Smooth muscle cell of the coronary artery (primary cell): ENCODE data around the gene KISS1R. TPM values are rescaled to one million over a fixed set of nuclear protein-coding genes. Genes with fewer than 3 reads are reported as not detected.

Source experiments
- total RNA-seq: library from RNA; depleted of rRNA; stranded (reverse); fragments of >200 nt; gene quantifications from 2 replicates; pipeline ENCODE4 v1.2.3, GENCODE V29; 2014; ENCODE audit warnings: low replicate concordance

The KISS1R gene
- not detected in 2 replicates for total RNA-seq

GRCh38 chr19:917323-918151, at the start of gene KISS1R:
Gene KISS1R, plus strand, starts transcription at chr19:917333. Its CDS starts 170 bp downstream, at chr19:917503.

DNA sequence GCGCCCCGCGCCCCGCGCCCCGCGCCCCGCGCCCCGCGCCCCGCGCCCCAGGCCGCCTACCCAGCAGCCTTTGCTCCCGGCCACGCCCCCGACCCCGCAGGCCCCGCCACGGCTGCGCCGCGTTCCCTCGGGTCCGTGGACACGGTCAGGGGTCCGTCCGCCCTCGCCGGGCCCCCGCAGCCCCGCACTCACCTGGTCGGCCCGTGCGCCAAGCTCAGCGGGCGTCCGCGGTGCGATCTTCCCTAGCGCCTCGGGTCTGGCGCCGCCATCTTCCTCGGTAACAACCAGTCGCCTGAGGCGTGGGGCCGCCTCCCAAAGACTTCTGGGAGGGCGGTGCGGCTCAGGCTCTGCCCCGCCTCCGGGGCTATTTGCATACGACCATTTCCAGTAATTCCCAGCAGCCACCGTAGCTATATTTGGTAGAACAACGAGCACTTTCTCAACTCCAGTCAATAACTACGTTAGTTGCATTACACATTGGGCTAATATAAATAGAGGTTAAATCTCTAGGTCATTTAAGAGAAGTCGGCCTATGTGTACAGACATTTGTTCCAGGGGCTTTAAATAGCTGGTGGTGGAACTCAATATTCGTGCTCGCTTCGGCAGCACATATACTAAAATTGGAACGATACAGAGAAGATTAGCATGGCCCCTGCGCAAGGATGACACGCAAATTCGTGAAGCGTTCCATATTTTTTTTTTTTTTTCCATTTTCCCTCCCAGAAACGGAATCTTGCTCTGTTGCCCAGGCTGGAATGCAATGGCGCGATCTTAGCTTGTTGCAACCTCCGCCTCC, 24.0 kb upstream of the KISS1R start, which contains the start of the genes MED16 and RNU6-9:
MED16 (minus strand) TSS at position 294 of the 796 bp plus-strand sequence. CDS start 2,056 bp downstream, outside the sequence.
RNU6-9 (plus strand) TSS at position 591 of the 796 bp plus-strand sequence.

GRCh38 chr19:913080-913748, 3.9 kb upstream of the KISS1R start, which contains the start of gene R3HDM4:
Gene R3HDM4, minus strand, starts transcription at chr19:913219. Its CDS starts 62 bp downstream, at chr19:913157.

DNA sequence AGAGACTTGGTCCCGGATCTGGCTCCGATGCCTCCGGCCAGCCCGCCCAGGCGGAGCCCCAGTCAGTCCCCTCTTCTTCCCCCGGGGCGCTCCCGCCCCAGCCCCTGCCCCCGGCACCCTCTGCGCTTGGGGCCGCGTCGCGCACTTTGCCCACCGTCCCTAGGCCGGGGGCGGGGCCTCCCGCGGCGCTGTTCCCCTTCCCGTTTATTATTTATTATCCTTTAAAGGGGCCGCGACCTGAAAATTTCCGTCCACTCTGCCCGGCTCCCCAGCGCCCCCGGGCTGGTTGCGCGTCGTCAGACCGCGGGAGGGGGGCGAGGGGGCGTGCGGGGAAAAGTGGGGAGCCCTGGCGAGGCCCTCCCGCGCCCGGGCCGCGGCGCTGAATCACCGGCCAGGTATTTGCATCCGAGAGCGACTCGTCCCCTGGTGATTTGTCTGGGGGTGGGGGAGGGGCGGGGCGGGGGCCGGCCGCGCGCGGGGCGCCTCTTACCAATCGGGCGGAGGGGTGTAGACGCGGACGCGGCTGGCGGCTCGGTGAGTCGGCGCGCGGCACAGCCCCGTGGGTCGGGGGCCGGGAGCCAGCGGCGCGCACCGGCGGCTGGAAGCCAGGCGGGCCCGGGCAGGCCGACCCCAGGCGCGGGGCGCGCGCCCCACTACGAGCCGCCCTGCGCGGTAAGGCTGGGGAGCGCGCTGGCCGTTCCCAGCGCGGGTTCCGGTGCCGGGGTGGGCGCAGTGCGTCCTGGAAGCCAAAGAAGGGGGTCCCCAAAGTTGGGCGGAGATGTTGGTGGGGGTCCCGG, 8.6 kb downstream of the KISS1R start, which contains the start of gene ARID3A:
ARID3A (plus strand) TSS at position 510 of the 797 bp plus-strand sequence. CDS start 3,494 bp downstream, outside the sequence.

Other genes with a start within 250 kb of the KISS1R start
- gene FSTL3, start 240.9 kb upstream of the KISS1R start, total RNA-seq, result 22.8 and 81.7 TPM in 2 replicates
- not detected in 2 replicates for gene PRSS57, start 221.9 kb upstream of the KISS1R start, total RNA-seq
- gene PALM, start 208.4 kb upstream of the KISS1R start, total RNA-seq, result 6.0 and 26.7 TPM in 2 replicates
- gene MISP, start 166.2 kb upstream of the KISS1R start, total RNA-seq, result under 0.01 TPM in 1 of 2 replicates, not detected in the other
- 77.1 and 91.9 TPM in 2 replicates for gene PTBP1, start 119.9 kb upstream of the KISS1R start, total RNA-seq
- gene PLPPR3, start 95.4 kb upstream of the KISS1R start, total RNA-seq, result 0.15 and 1.2 TPM in 2 replicates
- gene AZU1, start 89.5 kb upstream of the KISS1R start, total RNA-seq, result not detected in 2 replicates
- gene PRTN3, start 76.3 kb upstream of the KISS1R start, total RNA-seq, result not detected in 2 replicates
- gene ELANE, start 65.0 kb upstream of the KISS1R start, total RNA-seq, result 0.15 TPM in 1 of 2 replicates, not detected in the other
- 0.83 and 156 TPM in 2 replicates for gene CFD, start 57.7 kb upstream of the KISS1R start, total RNA-seq
- 23.5 and 33.1 TPM in 2 replicates for gene MED16, start 24.1 kb upstream of the KISS1R start, total RNA-seq
- not detected in 2 replicates for gene RNU6-9, start 23.8 kb upstream of the KISS1R start, total RNA-seq
- 6.8 and 24.8 TPM in 2 replicates for gene R3HDM4, start 4.1 kb upstream of the KISS1R start, total RNA-seq
- gene ARID3A, start 8.7 kb downstream of the KISS1R start, total RNA-seq, result 7.6 and 15.2 TPM in 2 replicates
- 37.1 and 127 TPM in 2 replicates for gene WDR18, start 67.0 kb downstream of the KISS1R start, total RNA-seq
- gene GRIN3B, start 83.1 kb downstream of the KISS1R start, total RNA-seq, result 0.23 and 0.45 TPM in 2 replicates
- 41.3 and 58.0 TPM in 2 replicates for gene TMEM259, start 103.8 kb downstream of the KISS1R start, total RNA-seq
- gene RNU6-2, start 104.2 kb downstream of the KISS1R start, total RNA-seq, result not detected in 2 replicates
- gene CNN2, start 109.3 kb downstream of the KISS1R start, total RNA-seq, result 268 and 324 TPM in 2 replicates
- gene ABCA7, start 122.8 kb downstream of the KISS1R start, total RNA-seq, result 2.2 and 8.4 TPM in 2 replicates
- 0.82 and 4.7 TPM in 2 replicates for gene ARHGAP45, start 149.8 kb downstream of the KISS1R start, total RNA-seq
- gene POLR2E, start 178.0 kb downstream of the KISS1R start, total RNA-seq, result 127 and 132 TPM in 2 replicates
- gene GPX4, start 186.7 kb downstream of the KISS1R start, total RNA-seq, result 382 and 1,065 TPM in 2 replicates